Astrocyte (in vitro differentiated cells and primary cell): Measurements from ENCODE around the gene BRD8. TPM values are rescaled to one million over a fixed set of nuclear protein-coding genes. Genes with fewer than 3 reads are reported as not detected.

ENCODE experiments used
- DNase-seq: peaks from one replicate; pipeline ENCODE4 v3.0.0-alpha.2; 2010; ENCODE audit warnings: low read depth
- FAIRE-seq: peaks from 2 replicates; lab custom pipeline; 2011; peaks lifted over from hg19 to GRCh38; lab: Jason Lieb, UNC
- H2AFZ ChIP-seq: 2 replicates; pipeline ENCODE4 v1.6.0; 2012; ENCODE audit warnings: low read depth, low read length, inconsistent platforms
- H3K27ac ChIP-seq: 2 replicates; pipeline ENCODE4 v1.5.1; 2011; ENCODE audit warnings: low read depth, low read length, inconsistent platforms
- H3K27me3 ChIP-seq: 2 replicates; pipeline ENCODE4 v1.6.0; 2011; ENCODE audit warnings: low read length, inconsistent platforms; ENCODE audit not compliant: insufficient read depth
- H3K36me3 ChIP-seq: 2 replicates; pipeline ENCODE4 v1.5.1; 2011; ENCODE audit warnings: low read length, inconsistent platforms; ENCODE audit not compliant: insufficient read depth
- H3K4me1 ChIP-seq: 2 replicates; pipeline ENCODE4 v1.5.1; 2011; ENCODE audit warnings: low read length, inconsistent platforms; ENCODE audit not compliant: insufficient read depth
- H3K4me2 ChIP-seq: 2 replicates; pipeline ENCODE4 v1.6.0; 2012; ENCODE audit warnings: low read length, inconsistent platforms
- H3K4me3 ChIP-seq: 2 replicates; pipeline ENCODE4 v1.5.1; 2011; ENCODE audit warnings: low read depth, mild to moderate bottlenecking, low read length, inconsistent platforms; ENCODE audit not compliant: insufficient read depth
- H3K79me2 ChIP-seq: 2 replicates; pipeline ENCODE4 v1.6.0; 2012; ENCODE audit warnings: mild to moderate bottlenecking, low read length, inconsistent platforms; ENCODE audit not compliant: insufficient read depth
- H3K9ac ChIP-seq: 2 replicates; pipeline ENCODE4 v1.6.0; 2012; ENCODE audit warnings: mild to moderate bottlenecking, low read length, inconsistent platforms
- H3K9me3 ChIP-seq: 2 replicates; pipeline ENCODE4 v1.5.1; 2012; ENCODE audit warnings: low read depth, mild to moderate bottlenecking, low read length, inconsistent platforms; ENCODE audit not compliant: insufficient read depth
- H4K20me1 ChIP-seq: 2 replicates; pipeline ENCODE4 v1.6.0; 2012; ENCODE audit warnings: low read length, inconsistent platforms; ENCODE audit not compliant: insufficient read depth
- H3K27ac Mint-ChIP-seq: one replicate; pipeline ENCODE4 v1.8.0; 2021; ENCODE audit warnings: mild to moderate bottlenecking, mixed read lengths; ENCODE audit not compliant: unreplicated experiment
- H3K27me3 Mint-ChIP-seq: one replicate; pipeline ENCODE4 v1.8.0; 2021; ENCODE audit warnings: low read depth, mixed read lengths; ENCODE audit not compliant: unreplicated experiment
- H3K36me3 Mint-ChIP-seq: one replicate; pipeline ENCODE4 v1.8.0; 2021; ENCODE audit warnings: low read depth, mixed read lengths; ENCODE audit not compliant: unreplicated experiment
- H3K4me1 Mint-ChIP-seq: one replicate; pipeline ENCODE4 v1.8.0; 2021; ENCODE audit warnings: low read depth, mixed read lengths; ENCODE audit not compliant: unreplicated experiment
- H3K4me3 Mint-ChIP-seq: one replicate; pipeline ENCODE4 v1.8.0; 2021; ENCODE audit warnings: mild to moderate bottlenecking, moderate library complexity, mixed read lengths; ENCODE audit not compliant: unreplicated experiment
- H3K9me3 Mint-ChIP-seq: one replicate; pipeline ENCODE4 v1.8.0; 2021; ENCODE audit warnings: mild to moderate bottlenecking, mixed read lengths; ENCODE audit not compliant: unreplicated experiment
- CTCF ChIP-seq: IDR thresholded peaks from 2 replicates; pipeline ENCODE4 v1.5.1; 2011; ENCODE audit warnings: low read depth, mild to moderate bottlenecking, inconsistent platforms, low read length, moderate library complexity; ENCODE audit not compliant: insufficient read depth
- EZH2 ChIP-seq: IDR thresholded peaks from 2 replicates; pipeline ENCODE4 v1.6.1; 2012; ENCODE audit warnings: mild to moderate bottlenecking, low read length, inconsistent platforms; ENCODE audit not compliant: insufficient read depth
- total RNA-seq: library from RNA; stranded (reverse); gene quantifications from 2 replicates; pipeline ENCODE4 v1.2.1, GENCODE V29; 2021

Gene BRD8
- total RNA-seq, 1 donor from 2014 or later: 33.1 TPM

- Histone ChIP-seq H3K79me2 (no peaks in the 10 kb centered on the region), H3K27me3 (peaks cover 10% of the 10 kb centered on the region), H3K9me3 (no peaks in the 10 kb centered on the region), H3K4me3 (no peak overlapping the region), H3K36me3 (no peaks in the 10 kb centered on the region), H3K27ac (no peak overlapping the region), H3K4me1 (no peaks in the 10 kb centered on the region), H2AFZ (no peak overlapping the region), H3K4me2 (no peak overlapping the region), H4K20me1 (no peaks in the 10 kb centered on the region), H3K9ac (no peak overlapping the region)
- TF ChIP-seq EZH2: no peak
- Mint-ChIP-seq H3K9me3 (no peaks in the 10 kb centered on the region), H3K36me3 (no peaks in the 10 kb centered on the region), H3K27ac (no peak overlapping the region), H3K27me3 (peaks cover 19% of the 10 kb centered on the region), H3K4me3 (no peak overlapping the region), H3K4me1 (no peaks in the 10 kb centered on the region)
- FAIRE-seq: no peak
- no peak for DNase-seq
These were observed 75.7 kb downstream of the BRD8 start for GRCh38 chr5:138102454-138103318.

GRCh38 chr5:138096997-138097828, 81.2 kb downstream of the BRD8 start:
- Histone ChIP-seq H3K4me1 (no peaks in the 10 kb centered on the region), H3K4me3 (no peak overlapping the region), H4K20me1 (no peaks in the 10 kb centered on the region), H2AFZ (no peak overlapping the region), H3K9me3 (no peaks in the 10 kb centered on the region), H3K27ac (no peak overlapping the region), H3K9ac (no peak overlapping the region), H3K36me3 (no peaks in the 10 kb centered on the region), H3K79me2 (no peaks in the 10 kb centered on the region), H3K4me2 (no peak overlapping the region), H3K27me3 (peaks cover 12% of the 10 kb centered on the region)
- FAIRE-seq (no peak), DNase-seq (no peak)
- Mint-ChIP-seq H3K4me1 (peaks cover 5% of the 10 kb centered on the region), H3K4me3 (no peak overlapping the region), H3K9me3 (peaks cover 2% of the 10 kb centered on the region), H3K27ac (no peak overlapping the region), H3K27me3 (peaks cover 40% of the 10 kb centered on the region), H3K36me3 (no peaks in the 10 kb centered on the region)
- TF ChIP-seq CTCF (no peak), EZH2 (no peak)

- H3K79me2 ChIP-seq: no peaks in the 10 kb centered on the region
- peaks cover 14% of the 10 kb centered on the region for H3K27me3 ChIP-seq
- H3K27ac ChIP-seq: no peak overlapping the region
- H2AFZ ChIP-seq: no peak overlapping the region
- FAIRE-seq (no peak), DNase-seq (peak; percentile 17)
- no peak overlapping the region for H3K4me3 ChIP-seq
- TF ChIP-seq EZH2 (no peak), CTCF (no peak)
- H3K4me2 ChIP-seq: no peak overlapping the region
- H3K9me3 ChIP-seq: no peaks in the 10 kb centered on the region
- H3K36me3 ChIP-seq: no peaks in the 10 kb centered on the region
- no peaks in the 10 kb centered on the region for H3K36me3 Mint-ChIP-seq
- H3K4me3 Mint-ChIP-seq: no peak overlapping the region
- no peak overlapping the region for H3K27ac Mint-ChIP-seq
- no peaks in the 10 kb centered on the region for H4K20me1 ChIP-seq
- peaks cover 5% of the 10 kb centered on the region for H3K4me1 Mint-ChIP-seq
- peaks cover 2% of the 10 kb centered on the region for H3K9me3 Mint-ChIP-seq
- no peaks in the 10 kb centered on the region for H3K4me1 ChIP-seq
- H3K9ac ChIP-seq: no peak overlapping the region
- peaks cover 39% of the 10 kb centered on the region for H3K27me3 Mint-ChIP-seq
These were observed 82.1 kb downstream of the BRD8 start for GRCh38 chr5:138096363-138096762.
